WTC11 (cell line): ENCODE measurements around the gene RRBP1.

Experiments
- ATF2 ChIP-seq: sonication (generic); formaldehyde crosslinking; IDR thresholded peaks from 2 replicates; pipeline ENCODE4 v1.8.1; 2022; ENCODE audit warnings: low read depth, missing genetic modification reagents, borderline replicate concordance
- ATF3 ChIP-seq: sonication (generic); formaldehyde crosslinking; conservative IDR thresholded peaks from 2 replicates; pipeline ENCODE4 v1.8.1; 2022; ENCODE audit warnings: mild to moderate bottlenecking, missing genetic modification reagents
- CTCF ChIP-seq: fragments of 200-600 bp; IDR thresholded peaks from 2 replicates; pipeline ENCODE4 v1.8.0; 2022; ENCODE audit warnings: antibody characterized with exemption
- FOXJ3 ChIP-seq: sonication (generic); formaldehyde crosslinking; IDR thresholded peaks from 2 replicates; pipeline ENCODE4 v1.9.0; 2021; ENCODE audit warnings: missing genetic modification reagents, mild to moderate bottlenecking, borderline replicate concordance
- GABPB1 ChIP-seq: sonication (generic); formaldehyde crosslinking; IDR thresholded peaks from 2 replicates; pipeline ENCODE4 v1.8.1; 2023; ENCODE audit warnings: mild to moderate bottlenecking, missing genetic modification reagents
- JUN ChIP-seq: sonication (generic); formaldehyde crosslinking; IDR thresholded peaks from 2 replicates; pipeline ENCODE4 v1.8.0; 2023; ENCODE audit warnings: mild to moderate bottlenecking, missing genetic modification reagents
- MXD4 ChIP-seq: fragments of 250-450 bp; sonication (Bioruptor Pico); IDR thresholded peaks from 2 replicates; pipeline ENCODE4 v1.8.0; 2021; ENCODE audit warnings: mild to moderate bottlenecking, moderate library complexity, borderline replicate concordance
- RORB ChIP-seq: fragments of 250-450 bp; sonication (Bioruptor Pico); IDR thresholded peaks from 2 replicates; pipeline ENCODE4 v1.9.0; 2021; ENCODE audit warnings: mild to moderate bottlenecking
- STAT6 ChIP-seq: sonication (generic); formaldehyde crosslinking; conservative IDR thresholded peaks from 2 replicates; pipeline ENCODE4 v1.8.1; 2023; ENCODE audit warnings: mild to moderate bottlenecking, low read depth, missing genetic modification reagents, moderate library complexity
- TCF7 ChIP-seq: sonication (generic); formaldehyde crosslinking; IDR thresholded peaks from 2 replicates; pipeline ENCODE4 v1.8.0; 2022; ENCODE audit warnings: mild to moderate bottlenecking, low read depth, missing genetic modification reagents, moderate library complexity
- TEAD1 ChIP-seq: sonication (generic); formaldehyde crosslinking; IDR thresholded peaks from 2 replicates; pipeline ENCODE4 v1.8.0; 2022; ENCODE audit warnings: mild to moderate bottlenecking, missing genetic modification reagents
- TEAD4 ChIP-seq: sonication (generic); formaldehyde crosslinking; IDR thresholded peaks from 2 replicates; pipeline ENCODE4 v1.8.0; 2022; ENCODE audit warnings: mild to moderate bottlenecking, missing genetic modification reagents
- ZBTB43 ChIP-seq: sonication (generic); formaldehyde crosslinking; IDR thresholded peaks from 2 replicates; pipeline ENCODE4 v1.8.1; 2023; ENCODE audit warnings: mild to moderate bottlenecking, missing genetic modification reagents
- ZNF425 ChIP-seq: fragments of 250-450 bp; sonication (Bioruptor Pico); conservative IDR thresholded peaks from 2 replicates; pipeline ENCODE4 v1.9.0; 2021; ENCODE audit warnings: mild to moderate bottlenecking

GRCh38 chr20:17570347-17571152, 111.5 kb downstream of the RRBP1 start:
- TF ChIP-seq FOXJ3 (CRISPR knock-in tag): no peak
- TF ChIP-seq CTCF: no peak
- TF ChIP-seq TEAD1 (CRISPR knock-in tag): no peak
- TF ChIP-seq ATF3: no peak
- TF ChIP-seq TCF7 (CRISPR knock-in tag): no peak
- no peak for TF ChIP-seq ZBTB43
- no peak for TF ChIP-seq TEAD4 (CRISPR knock-in tag)
- no peak for TF ChIP-seq ZNF425 (CRISPR knock-in tag)
- no peak; the same call in none of the 2 replicates for TF ChIP-seq GABPB1 (CRISPR knock-in tag)
- no peak for TF ChIP-seq MXD4 (CRISPR knock-in tag)
- no peak for TF ChIP-seq STAT6
- no peak for TF ChIP-seq ATF2 (CRISPR knock-in tag)
- no peak for TF ChIP-seq JUN (CRISPR knock-in tag)
- TF ChIP-seq RORB (CRISPR knock-in tag): no peak
